Heart left ventricle (tissue), 16 donors: Measurements from ENCODE around the gene GPALPP1. TPM values are rescaled to one million over a fixed set of nuclear protein-coding genes. Genes with fewer than 3 reads are reported as not detected.
A peak's percentile ranks its signal among the peaks of the same experiment; 100 is the strongest.

ENCODE experiments used
- ATAC-seq, 4 donors: fragments of 200-7000 bp; cut with Tn5 transposase; one replicate each; pipeline ENCODE4 v1.9.1; 2020 to 2022; ENCODE audit warnings: moderate library complexity in 4 of 4, mild to moderate bottlenecking in 3 of 4, moderate number of reproducible peaks in 1 of 4
- DNase-seq, 5 donors: peaks; one replicate each; pipeline ENCODE4 v3.0.0-alpha.2; 2020
- H3K27ac ChIP-seq, 12 donors: fragments of 200-600 bp; sonication (generic) in 4 of 12; one replicate each; pipeline versions ENCODE4 v1.5.0 to v1.8.0; 2016 to 2022; ENCODE audit warnings: mild to moderate bottlenecking in 2 of 12
- H3K27me3 ChIP-seq, 9 donors: fragments of 200-600 bp; sonication (generic) in 2 of 9; one replicate each; pipeline versions ENCODE4 v1.5.1 to v1.8.0; 2016 to 2022; ENCODE audit warnings: mild to moderate bottlenecking in 3 of 9
- H3K36me3 ChIP-seq, 9 donors: fragments of 200-600 bp; sonication (generic) in 2 of 9; one replicate each; pipeline versions ENCODE4 v1.5.0 to v1.8.0; 2018 to 2022; ENCODE audit warnings: mild to moderate bottlenecking in 2 of 9
- H3K4me1 ChIP-seq, 12 donors: fragments of 200-600 bp; sonication (generic) in 4 of 12; one replicate each; pipeline versions ENCODE4 v1.5.0 to v1.8.0; 2016 to 2022; ENCODE audit warnings: mild to moderate bottlenecking in 3 of 12
- H3K4me3 ChIP-seq, 12 donors: fragments of 200-600 bp; sonication (generic) in 4 of 12; one replicate each; pipeline versions ENCODE4 v1.5.0 to v1.8.0; 2017 to 2022; ENCODE audit warnings: mild to moderate bottlenecking in 9 of 12, moderate library complexity in 4 of 12
- H3K9me3 ChIP-seq, 12 donors: fragments of 200-600 bp; sonication (generic) in 4 of 12; one replicate each; pipeline versions ENCODE4 v1.5.0 to v1.8.0; 2016 to 2022; ENCODE audit warnings: mild to moderate bottlenecking in 1 of 12
- POLR2A ChIP-seq, 2 donors: fragments of 450-650 bp; IDR thresholded peaks; one replicate each; pipeline ENCODE4 v1.6.1; 2017; ENCODE audit warnings: antibody characterized with exemption in 2 of 2, mild to moderate bottlenecking in 2 of 2, moderate library complexity in 2 of 2
- WGBS, 4 donors: extraction: QIAGEN DNeasy Blood & Tissue Kit in 2 of 4; methylation state at CpG; one replicate each; pipeline versions ENCODE4 v1.1.5 to v1.1.7; 2013 to 2018; 5-methylcytosine and 5-hydroxymethylcytosine counted together
- intact Hi-C, 10 donors: fragments of 100-400 bp; cut with DNase I; formaldehyde crosslinking; loops; one replicate each; pipeline versions ENCODE4 v1.11.1 to v1.14.2; 2022
- polyA plus RNA-seq, 2 donors: library from polyadenylated mRNA; stranded (reverse); fragments of 200-250 nt; gene quantifications; one replicate each; pipeline ENCODE4 v1.2.3, GENCODE V29; 2013
- total RNA-seq, 9 donors: library from RNA; depleted of rRNA in 2 of 9; stranded (reverse); fragments of >200 nt in 2 of 9; fragmentation: NEBNext Ultra II Directional in 3 of 9; extraction: Animal tissue kit (Norgen Biotek cat#: 25700) in 3 of 9; gene quantifications; one replicate each; pipeline versions ENCODE4 v1.1.0 to v1.2.4, GENCODE V29; 2016 to 2023
- TF ChIP-seq, protein P1 (sequence below), 12 donors: fragments of 200-600 bp; sonication (generic) in 4 of 12; IDR thresholded peaks; one replicate each; pipeline versions ENCODE4 v1.5.0 to v1.8.0; 2018 to 2022; ENCODE audit warnings: antibody characterized with exemption in 12 of 12, mild to moderate bottlenecking in 5 of 12
- donor health status: ischemic (EF 13 %, LVEDD 7.1; RV severe dilation, severe dysfunction).
- donor health status: healthy with polysubstance abuse.
- donor health status: DM: no; HTN: yes; CAD: no.
- donor health status: DM: no; HTN: no; CAD: no.
- donor health status: ischemic (EF 25% LVEDD 6.9; RV normal size, moderate dysfunction).
- donor health status: ischemic (EF 25% LVEDD 5.7; RV mildly dilated, moderate dysfunction).
- donor health status: healthy.
- donor health status: DM: yes; HTN: yes; CAD: no.
- donor health status: ischemic (EF 35%, LVEDD 5.7; RV mildly dilated, moderate dysfunction).
- donor health status: nonischemic (EF 11% LVEDD 7.7; RV severe dilation, severe dysfunction).
- donor health status: DM: yes; HTN: yes; CAD: no.
- donor health status: PGD.
- donor health status: ischemic (EF 29% LVEDD 5.4; RV normal size, mild dysfunction).
- donor health status: nonischemic (EF 23%, LVEDD 6.1; RV moderate dilation, normal function).

Gene GPALPP1
- total and polyA plus RNA-seq, 11 donors: 5.4 to 16.1 (median 12.2) TPM

DNA sequence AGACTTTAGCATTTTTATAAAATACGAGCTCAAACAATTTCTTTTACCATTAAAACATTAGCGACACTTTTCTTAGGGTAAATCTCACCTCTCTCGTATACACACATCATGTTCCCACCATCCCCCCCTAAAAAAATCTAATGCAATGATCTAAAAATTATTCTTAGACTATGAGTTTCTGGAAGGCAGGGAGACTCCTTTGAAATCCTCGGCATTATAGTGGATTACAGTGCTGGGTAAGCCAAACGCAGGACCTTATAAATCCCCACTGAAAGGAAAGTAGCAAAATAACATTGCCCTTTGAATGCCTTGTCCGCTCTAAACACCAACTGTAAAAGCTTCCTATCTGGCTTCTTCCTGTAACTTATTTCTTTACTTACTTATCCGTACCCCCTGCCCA, 35.1 kb upstream of the GPALPP1 start:
- TF ChIP-seq, protein P1, sequence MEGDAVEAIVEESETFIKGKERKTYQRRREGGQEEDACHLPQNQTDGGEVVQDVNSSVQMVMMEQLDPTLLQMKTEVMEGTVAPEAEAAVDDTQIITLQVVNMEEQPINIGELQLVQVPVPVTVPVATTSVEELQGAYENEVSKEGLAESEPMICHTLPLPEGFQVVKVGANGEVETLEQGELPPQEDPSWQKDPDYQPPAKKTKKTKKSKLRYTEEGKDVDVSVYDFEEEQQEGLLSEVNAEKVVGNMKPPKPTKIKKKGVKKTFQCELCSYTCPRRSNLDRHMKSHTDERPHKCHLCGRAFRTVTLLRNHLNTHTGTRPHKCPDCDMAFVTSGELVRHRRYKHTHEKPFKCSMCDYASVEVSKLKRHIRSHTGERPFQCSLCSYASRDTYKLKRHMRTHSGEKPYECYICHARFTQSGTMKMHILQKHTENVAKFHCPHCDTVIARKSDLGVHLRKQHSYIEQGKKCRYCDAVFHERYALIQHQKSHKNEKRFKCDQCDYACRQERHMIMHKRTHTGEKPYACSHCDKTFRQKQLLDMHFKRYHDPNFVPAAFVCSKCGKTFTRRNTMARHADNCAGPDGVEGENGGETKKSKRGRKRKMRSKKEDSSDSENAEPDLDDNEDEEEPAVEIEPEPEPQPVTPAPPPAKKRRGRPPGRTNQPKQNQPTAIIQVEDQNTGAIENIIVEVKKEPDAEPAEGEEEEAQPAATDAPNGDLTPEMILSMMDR (IDR thresholded peaks at IDR 0.05): no peak
- no peak for TF ChIP-seq POLR2A (IDR thresholded peaks at IDR 0.05)
- H3K4me3 ChIP-seq: no peak overlapping the region
- intact Hi-C loops: no loop called here
- H3K9me3 ChIP-seq: no peaks in the 10 kb centered on the region
- H3K27ac ChIP-seq: no peak overlapping the region
- H3K27me3 ChIP-seq: no peaks in the 10 kb centered on the region
- peaks cover 0 to 4% (median 0%) of the 10 kb centered on the region in 12 donors for H3K4me1 ChIP-seq
- peaks cover 0 to 18% (median 16%) of the 10 kb centered on the region in 9 donors for H3K36me3 ChIP-seq
- DNase-seq (no peak), ATAC-seq (no peak)
- WGBS, 4 donors: 95 to 97% (median 95%) methylated on average over 7 of the region's 7 CpGs

DNA sequence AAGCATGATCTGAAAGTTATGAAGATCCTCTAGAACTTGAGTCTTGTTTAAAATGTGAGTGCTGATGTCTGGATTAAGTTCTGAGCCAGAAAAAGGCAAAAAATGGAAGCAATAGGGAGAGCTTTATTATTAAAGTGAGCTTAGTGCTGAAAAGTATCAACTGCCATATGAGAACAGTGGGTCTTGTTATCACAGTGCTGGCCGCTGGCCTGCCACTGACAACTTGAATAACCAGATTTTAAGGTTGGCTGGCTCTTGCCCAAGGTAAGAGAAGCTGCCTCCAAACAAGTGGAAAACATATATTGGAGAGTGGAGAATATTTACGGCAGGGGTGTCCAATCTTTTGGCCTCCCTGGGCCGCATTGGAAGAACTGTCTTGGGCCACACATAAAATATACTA, 33.9 kb upstream of the GPALPP1 start:
- peaks cover 0 to 4% (median 0%) of the 10 kb centered on the region in 12 donors for H3K4me1 ChIP-seq
- H3K4me3 ChIP-seq: no peak overlapping the region
- H3K27me3 ChIP-seq: no peaks in the 10 kb centered on the region
- TF ChIP-seq, protein P1 (IDR thresholded peaks at IDR 0.05): no peak
- no peak for TF ChIP-seq POLR2A (IDR thresholded peaks at IDR 0.05)
- no peak overlapping the region for H3K27ac ChIP-seq
- ATAC-seq (peak in 2 of 4 donors; percentile 42 to 59), DNase-seq (no peak)
- intact Hi-C loops: no loop called here
- H3K36me3 ChIP-seq: peaks cover 0 to 19% (median 12%) of the 10 kb centered on the region in 9 donors
- 55 to 77% (median 73%) methylated on average over 3 of the region's 3 CpGs for WGBS, 4 donors
- H3K9me3 ChIP-seq: no peaks in the 10 kb centered on the region

DNA sequence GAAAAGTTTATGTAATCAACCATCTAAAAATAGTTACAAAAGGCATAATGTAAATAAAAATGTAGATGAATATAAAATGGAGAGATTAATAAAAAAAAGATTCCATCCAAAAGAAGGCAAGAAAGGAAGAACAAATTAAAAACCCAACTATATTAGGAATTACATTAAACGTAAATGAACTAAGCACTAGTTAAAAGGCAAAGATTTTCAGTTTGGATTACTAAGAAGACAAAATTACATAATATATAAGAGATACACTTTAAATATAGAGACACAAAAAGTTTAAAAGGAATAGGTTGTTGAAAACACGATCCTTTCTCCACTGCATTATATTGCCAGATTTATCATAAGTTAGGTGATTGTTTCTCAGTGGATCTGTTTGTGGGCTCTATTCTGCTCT, 27.3 kb upstream of the GPALPP1 start:
- Histone ChIP-seq H3K4me1 (no peaks in the 10 kb centered on the region), H3K27me3 (no peaks in the 10 kb centered on the region), H3K9me3 (peaks cover 0 to 19% (median 12%) of the 10 kb centered on the region in 12 donors), H3K36me3 (peaks cover 0 to 70% (median 50%) of the 10 kb centered on the region in 9 donors), H3K4me3 (no peak overlapping the region), H3K27ac (no peak overlapping the region)
- TF ChIP-seq POLR2A (IDR thresholded peaks at IDR 0.05): no peak
- TF ChIP-seq, protein P1 (IDR thresholded peaks at IDR 0.05): no peak
- WGBS, 4 donors: 93 to 100% (median 99%) methylated on average over 2 of the region's 2 CpGs
- ATAC-seq: no peak
- DNase-seq: no peak
- intact Hi-C loops: loop anchor here in 2 of 10 donors (5.0 to 10.0 kb wide), 2 partner anchors 35 to 387 kb away; partner anchors contain the start of gene TSC22D1 (in 1 of the 2)

DNA sequence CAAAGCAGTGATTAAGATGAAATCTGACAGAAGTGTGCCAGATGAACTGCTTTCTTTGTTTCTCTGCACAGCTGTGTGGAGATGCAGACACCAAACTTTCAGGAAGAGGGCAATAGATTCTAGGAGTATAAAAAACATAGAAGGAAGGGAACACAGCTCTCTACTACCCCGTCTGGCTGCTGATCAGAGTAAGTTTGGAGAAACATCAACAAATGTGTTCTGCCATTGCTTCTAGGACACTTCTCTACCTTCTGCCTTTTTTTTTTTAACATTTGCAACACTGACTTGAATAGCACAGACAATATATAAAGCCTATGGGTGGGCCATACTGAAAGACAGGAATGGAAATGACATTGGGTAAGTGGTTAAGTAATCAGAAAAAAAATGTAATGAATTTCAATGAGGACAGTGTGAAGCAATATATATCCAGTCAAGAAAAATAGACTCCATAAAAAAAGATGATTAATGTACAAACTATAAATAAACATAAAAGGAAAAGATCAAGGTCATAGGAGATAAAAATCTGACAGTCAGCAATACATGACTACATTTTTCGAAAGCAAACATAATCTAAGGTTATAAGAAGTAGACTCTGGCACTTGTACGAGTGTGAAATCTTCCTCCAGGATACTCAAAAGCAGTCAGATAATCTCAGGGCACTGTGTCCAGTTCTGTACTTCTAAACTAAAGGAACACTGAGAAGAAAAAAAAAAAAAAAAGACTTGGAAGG, 21.5 kb upstream of the GPALPP1 start:
- ATAC-seq (peak in 3 of 4 donors; percentile 39 to 64 (median 41)), DNase-seq (no peak)
- peaks cover 0 to 7% (median 0%) of the 10 kb centered on the region in 12 donors for H3K4me1 ChIP-seq
- peaks cover 0 to 37% (median 25%) of the 10 kb centered on the region in 9 donors for H3K36me3 ChIP-seq
- H3K27me3 ChIP-seq: no peaks in the 10 kb centered on the region
- no peak overlapping the region for H3K4me3 ChIP-seq
- intact Hi-C loops: loop anchor here in 6 of 10 donors (2.0 to 10.0 kb wide), 7 partner anchors 46 to 1061 kb away; partner anchors contain the start of gene TSC22D1 (in 1 of the 6)
- peaks cover 0 to 3% (median under 1%) of the 10 kb centered on the region in 12 donors for H3K9me3 ChIP-seq
- 42 to 66% (median 54%) methylated on average over 3 of the region's 3 CpGs for WGBS, 4 donors
- TF ChIP-seq, protein P1 (IDR thresholded peaks at IDR 0.05): peak in 2 of 12 donors; percentile 4 to 16
- no peak for TF ChIP-seq POLR2A (IDR thresholded peaks at IDR 0.05)
- H3K27ac ChIP-seq: peak overlapping the region in 1 of 12 donors; percentile 51
